A673 (cell line): Measurements from ENCODE around the gene CD276.

Experiments
- EZH2 ChIP-seq: fragments of 200-600 bp; sonication (generic); IDR thresholded peaks from 2 replicates; pipeline ENCODE4 v1.6.1; 2017; ENCODE audit warnings: borderline replicate concordance, low read depth, mild to moderate bottlenecking, mixed read lengths, antibody characterized with exemption, low read length; ENCODE audit not compliant: poor library complexity, severe bottlenecking
- TF ChIP-seq, protein P1 (sequence below): fragments of 300-800, 200-600 bp; sonication (generic); conservative IDR thresholded peaks from 2 replicates; pipeline ENCODE4 v1.5.1; 2017; ENCODE audit warnings: low read depth, mild to moderate bottlenecking, antibody characterized with exemption, low read length, moderate library complexity, mixed read lengths

DNA sequence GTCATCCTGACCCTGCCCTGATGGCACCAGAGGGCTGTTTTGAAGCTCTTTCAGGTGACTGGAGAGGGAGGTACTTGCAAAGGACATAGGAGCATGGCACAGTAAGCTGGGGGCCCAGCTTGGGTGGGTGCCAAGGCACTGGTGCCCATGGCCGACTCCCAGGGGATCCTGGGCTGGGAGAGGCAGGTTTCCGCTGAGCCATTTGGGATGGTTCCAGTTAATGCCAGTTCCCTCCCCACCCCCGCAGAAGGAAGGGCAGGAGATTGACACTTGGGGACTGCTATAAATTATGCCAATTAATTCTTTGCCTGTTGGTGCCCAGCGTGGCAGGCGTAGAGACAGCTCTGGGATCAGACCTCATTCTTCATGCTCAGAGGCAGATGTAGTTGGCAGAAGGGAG lies 26.1 kb downstream of the CD276 start:
- TF ChIP-seq, protein P1, sequence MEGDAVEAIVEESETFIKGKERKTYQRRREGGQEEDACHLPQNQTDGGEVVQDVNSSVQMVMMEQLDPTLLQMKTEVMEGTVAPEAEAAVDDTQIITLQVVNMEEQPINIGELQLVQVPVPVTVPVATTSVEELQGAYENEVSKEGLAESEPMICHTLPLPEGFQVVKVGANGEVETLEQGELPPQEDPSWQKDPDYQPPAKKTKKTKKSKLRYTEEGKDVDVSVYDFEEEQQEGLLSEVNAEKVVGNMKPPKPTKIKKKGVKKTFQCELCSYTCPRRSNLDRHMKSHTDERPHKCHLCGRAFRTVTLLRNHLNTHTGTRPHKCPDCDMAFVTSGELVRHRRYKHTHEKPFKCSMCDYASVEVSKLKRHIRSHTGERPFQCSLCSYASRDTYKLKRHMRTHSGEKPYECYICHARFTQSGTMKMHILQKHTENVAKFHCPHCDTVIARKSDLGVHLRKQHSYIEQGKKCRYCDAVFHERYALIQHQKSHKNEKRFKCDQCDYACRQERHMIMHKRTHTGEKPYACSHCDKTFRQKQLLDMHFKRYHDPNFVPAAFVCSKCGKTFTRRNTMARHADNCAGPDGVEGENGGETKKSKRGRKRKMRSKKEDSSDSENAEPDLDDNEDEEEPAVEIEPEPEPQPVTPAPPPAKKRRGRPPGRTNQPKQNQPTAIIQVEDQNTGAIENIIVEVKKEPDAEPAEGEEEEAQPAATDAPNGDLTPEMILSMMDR, result no peak
- TF ChIP-seq EZH2, result no peak
